ENCODE data around the gene IL6R. TPM values are rescaled to one million over a fixed set of nuclear protein-coding genes. Genes with fewer than 3 reads are reported as not detected.
"Not testable (repeated sequence)": the region's sequence is repeated elsewhere in the genome, so short reads cannot be mapped to it uniquely, and the experiment has no call there.

The IL6R gene
- total RNA-seq, 3 donors from 2014 or later = 23.6 to 26.8 (median 24.0) TPM

DNA sequence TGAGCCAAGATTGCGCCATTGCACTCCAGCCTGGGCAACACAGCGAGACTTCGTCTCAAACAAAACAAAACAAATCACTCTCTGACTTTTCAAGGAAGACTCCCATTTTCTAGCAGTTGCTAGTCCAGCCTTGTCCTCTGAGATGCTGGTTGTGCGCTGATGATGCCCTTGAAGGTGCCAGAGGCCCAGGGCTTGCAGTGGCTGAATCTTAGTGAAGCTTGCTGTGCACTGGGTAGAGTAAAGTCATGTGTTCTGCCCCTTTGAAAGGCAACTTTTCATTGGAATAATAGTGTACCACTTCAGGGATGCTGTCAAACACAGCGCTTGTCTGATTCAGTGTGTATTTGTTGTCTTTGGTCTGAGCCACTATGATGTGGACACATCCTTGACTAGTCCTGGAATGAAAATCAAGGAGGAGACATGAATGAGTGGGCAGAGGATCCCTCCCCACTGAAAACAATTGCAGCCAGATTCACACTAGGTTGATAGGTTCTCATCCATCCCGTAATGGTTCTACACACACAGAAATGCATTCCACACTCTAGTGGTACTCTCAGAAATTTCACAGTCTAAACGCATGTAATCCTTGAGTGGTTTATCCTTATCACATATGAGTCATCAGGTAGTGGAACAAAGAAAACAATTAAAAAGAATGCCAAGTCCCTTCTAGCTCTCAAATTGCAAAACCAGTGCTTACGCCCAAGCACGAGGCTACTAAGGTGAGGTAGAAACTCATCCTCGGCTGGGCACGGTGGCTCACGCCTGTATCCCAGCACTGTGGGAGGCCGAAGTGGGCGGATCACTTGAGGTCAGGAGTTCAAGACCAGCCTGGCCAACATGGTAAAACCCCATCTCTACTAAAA, 79.0 kb downstream of the IL6R start:
- TF ChIP-seq POLR2A (IDR thresholded peaks at IDR 0.05) (no peak), POLR2AphosphoS5 (IDR thresholded peaks at IDR 0.05) (no peak)
- TF ChIP-seq, protein P1, sequence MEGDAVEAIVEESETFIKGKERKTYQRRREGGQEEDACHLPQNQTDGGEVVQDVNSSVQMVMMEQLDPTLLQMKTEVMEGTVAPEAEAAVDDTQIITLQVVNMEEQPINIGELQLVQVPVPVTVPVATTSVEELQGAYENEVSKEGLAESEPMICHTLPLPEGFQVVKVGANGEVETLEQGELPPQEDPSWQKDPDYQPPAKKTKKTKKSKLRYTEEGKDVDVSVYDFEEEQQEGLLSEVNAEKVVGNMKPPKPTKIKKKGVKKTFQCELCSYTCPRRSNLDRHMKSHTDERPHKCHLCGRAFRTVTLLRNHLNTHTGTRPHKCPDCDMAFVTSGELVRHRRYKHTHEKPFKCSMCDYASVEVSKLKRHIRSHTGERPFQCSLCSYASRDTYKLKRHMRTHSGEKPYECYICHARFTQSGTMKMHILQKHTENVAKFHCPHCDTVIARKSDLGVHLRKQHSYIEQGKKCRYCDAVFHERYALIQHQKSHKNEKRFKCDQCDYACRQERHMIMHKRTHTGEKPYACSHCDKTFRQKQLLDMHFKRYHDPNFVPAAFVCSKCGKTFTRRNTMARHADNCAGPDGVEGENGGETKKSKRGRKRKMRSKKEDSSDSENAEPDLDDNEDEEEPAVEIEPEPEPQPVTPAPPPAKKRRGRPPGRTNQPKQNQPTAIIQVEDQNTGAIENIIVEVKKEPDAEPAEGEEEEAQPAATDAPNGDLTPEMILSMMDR (IDR thresholded peaks at IDR 0.05) = no peak
- Histone ChIP-seq H3K4me3 (no peak overlapping the region), H3K27me3 (no peaks in the 10 kb centered on the region), H3K27ac (peak overlapping the region in 1 of 2 donors; percentile 64), H3K9me3 (no peaks in the 10 kb centered on the region), H3K36me3 (no peaks in the 10 kb centered on the region), H3K4me1 (no peaks in the 10 kb centered on the region)
- DNase-seq (ENCODE audit: low spot score in 2 of 2) = no peak
- intact Hi-C loops (cut with DNase I; ENCODE audit: low total_unique reads) = no loop called here

DNA sequence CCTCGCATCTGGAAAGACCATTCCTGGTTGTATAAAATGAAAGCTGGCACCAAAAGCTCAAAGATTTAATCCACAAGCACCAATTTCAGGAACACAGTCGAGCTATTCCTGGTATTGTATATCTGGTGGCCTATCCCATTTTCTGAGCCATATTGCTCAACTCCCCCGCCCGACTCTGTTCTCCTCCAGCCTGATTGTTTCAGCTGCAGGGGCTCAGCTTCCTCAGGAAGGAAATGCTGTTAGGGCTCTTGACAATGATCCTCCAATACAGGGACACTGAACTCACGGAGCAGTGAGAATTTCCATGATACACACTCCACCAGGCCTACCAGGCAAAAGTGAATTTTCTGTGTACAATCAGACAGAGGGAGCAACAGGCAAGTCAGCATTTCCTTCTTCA, 80.0 kb downstream of the IL6R start:
- H3K9me3 ChIP-seq = no peaks in the 10 kb centered on the region
- H3K36me3 ChIP-seq = no peaks in the 10 kb centered on the region
- no peaks in the 10 kb centered on the region for H3K4me1 ChIP-seq
- intact Hi-C loops (cut with DNase I; ENCODE audit: low total_unique reads) = loop anchor here (5.0 kb wide), 1 partner anchor 197 kb away; no protein-coding TSS in a partner anchor
- DNase-seq (ENCODE audit: low spot score in 2 of 2) = no peak
- H3K27me3 ChIP-seq = no peaks in the 10 kb centered on the region
- no peak overlapping the region for H3K4me3 ChIP-seq
- no peak overlapping the region for H3K27ac ChIP-seq
- TF ChIP-seq POLR2AphosphoS5 (IDR thresholded peaks at IDR 0.05) (peak in 1 of 3 donors; percentile 42), POLR2A (IDR thresholded peaks at IDR 0.05) (no peak)
- TF ChIP-seq, protein P1 (IDR thresholded peaks at IDR 0.05) = no peak

DNA sequence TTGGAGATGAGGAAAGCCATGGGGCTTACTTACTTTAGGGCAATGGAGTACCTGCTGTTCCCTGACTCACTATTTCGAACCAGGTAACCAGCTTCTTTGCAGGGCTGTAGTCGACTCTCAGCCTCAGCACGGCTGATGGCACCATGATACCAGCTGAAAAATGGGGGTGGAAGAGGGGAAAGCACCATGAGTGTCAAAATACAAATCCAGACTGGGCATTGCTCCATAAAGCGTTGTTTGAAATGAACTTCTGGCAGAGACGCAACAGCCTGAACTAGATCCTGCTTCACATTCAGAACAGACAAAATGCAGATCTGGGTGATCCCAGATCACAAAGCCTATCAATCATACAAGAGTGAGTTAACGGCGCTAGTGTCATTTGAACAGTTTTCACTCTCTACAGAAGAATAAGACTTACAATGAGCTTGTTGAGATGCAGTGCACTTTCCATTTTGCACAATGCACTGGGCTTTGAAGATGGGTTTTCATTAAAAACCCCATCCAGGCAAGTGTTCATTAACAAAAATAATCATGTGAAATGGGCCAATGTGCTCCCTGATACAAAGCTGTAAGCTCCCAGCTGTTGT, 80.9 kb downstream of the IL6R start:
- TF ChIP-seq POLR2AphosphoS5 (IDR thresholded peaks at IDR 0.05) = no peak
- no peak for TF ChIP-seq POLR2A (IDR thresholded peaks at IDR 0.05)
- TF ChIP-seq, protein P1 (IDR thresholded peaks at IDR 0.05) = no peak
- intact Hi-C loops (cut with DNase I; ENCODE audit: low total_unique reads) = loop anchor here (5.0 kb wide), 1 partner anchor 196 kb away; no protein-coding TSS in a partner anchor
- Histone ChIP-seq H3K27ac (peak overlapping the region in 1 of 2 donors; percentile 34), H3K9me3 (no peaks in the 10 kb centered on the region), H3K4me3 (no peak overlapping the region), H3K36me3 (no peaks in the 10 kb centered on the region), H3K4me1 (no peaks in the 10 kb centered on the region), H3K27me3 (no peaks in the 10 kb centered on the region)
- DNase-seq (ENCODE audit: low spot score in 2 of 2) = no peak

DNA sequence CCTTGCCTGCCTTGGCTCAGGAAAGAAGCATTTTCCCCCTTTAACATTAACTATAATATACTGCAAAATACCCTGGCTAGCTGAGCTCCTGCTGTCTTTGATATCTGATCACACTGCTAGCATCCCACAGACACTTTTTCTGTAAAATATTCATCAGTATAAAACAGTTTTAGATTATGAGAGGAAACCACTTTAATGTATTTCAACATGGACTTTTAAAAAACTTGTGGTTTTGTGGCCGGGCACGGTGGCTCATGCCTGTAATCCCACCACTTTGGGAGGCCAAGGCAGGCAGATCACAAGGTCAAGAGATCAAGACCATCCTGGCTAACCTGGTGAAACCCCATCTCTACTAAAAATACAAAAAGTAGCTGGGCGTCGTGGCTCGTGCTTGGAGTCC, 81.6 kb downstream of the IL6R start:
- H3K36me3 ChIP-seq; H3K27me3 ChIP-seq; H3K9me3 ChIP-seq; H3K4me3 ChIP-seq; DNase-seq (ENCODE audit: low spot score in 2 of 2); H3K4me1 ChIP-seq: not testable (repeated sequence)
- peak overlapping the region in 1 of 2 donors; percentile 0 for H3K27ac ChIP-seq
- intact Hi-C loops (cut with DNase I; ENCODE audit: low total_unique reads) = loop anchor here (5.0 kb wide), 1 partner anchor 196 kb away; no protein-coding TSS in a partner anchor

DNA sequence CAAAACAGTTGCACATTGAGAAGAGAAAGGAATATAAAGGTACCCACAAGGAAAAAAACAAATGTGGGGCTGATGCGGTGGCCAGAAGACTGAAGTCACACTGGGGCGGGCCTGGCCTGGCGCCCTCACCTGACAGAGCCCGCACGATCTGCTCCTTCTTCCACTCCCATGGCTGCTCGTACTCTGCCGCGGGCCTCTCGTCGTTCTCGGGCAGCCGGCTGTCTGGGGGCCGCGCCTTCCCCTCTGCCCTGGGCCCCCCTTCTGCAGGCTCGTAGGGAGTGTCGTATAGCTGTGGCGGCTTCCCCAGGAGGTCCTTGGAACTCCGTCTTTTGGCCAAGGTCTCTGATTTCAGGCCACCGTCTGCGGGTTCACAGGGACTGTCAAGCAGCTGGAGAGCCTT, 83.8 kb downstream of the IL6R start:
- no peaks in the 10 kb centered on the region for H3K27me3 ChIP-seq
- intact Hi-C loops (cut with DNase I; ENCODE audit: low total_unique reads) = loop anchor here (5.0 kb wide), 1 partner anchor 193 kb away; no protein-coding TSS in a partner anchor
- no peaks in the 10 kb centered on the region for H3K4me1 ChIP-seq
- no peak overlapping the region for H3K4me3 ChIP-seq
- no peak for DNase-seq (ENCODE audit: low spot score in 2 of 2)
- TF ChIP-seq POLR2AphosphoS5 (IDR thresholded peaks at IDR 0.05) (no peak), POLR2A (IDR thresholded peaks at IDR 0.05) (no peak)
- TF ChIP-seq, protein P1 (IDR thresholded peaks at IDR 0.05) = no peak
- no peaks in the 10 kb centered on the region for H3K9me3 ChIP-seq
- peak overlapping the region in 1 of 2 donors; percentile 32 for H3K27ac ChIP-seq
- no peaks in the 10 kb centered on the region for H3K36me3 ChIP-seq
